Testis (tissue), 3 donors: ENCODE results near the gene CYP2C9. TPM values are rescaled to one million over a fixed set of nuclear protein-coding genes. Genes with fewer than 3 reads are reported as not detected.

ENCODE experiments used
- DNase-seq: peaks from one replicate; pipeline ENCODE4 v3.0.0-alpha.2; 2019
- H3K27ac ChIP-seq, 2 donors: fragments of 200-600 bp; sonication (generic); one replicate each; pipeline ENCODE4 v1.5.1; 2019
- H3K27me3 ChIP-seq: fragments of 200-600 bp; sonication (generic); one replicate; pipeline ENCODE4 v1.5.1; 2019
- H3K36me3 ChIP-seq: fragments of 200-600 bp; sonication (generic); one replicate; pipeline ENCODE4 v1.5.1; 2017; ENCODE audit warnings: low read depth; ENCODE audit errors: missing control alignments
- H3K4me1 ChIP-seq: fragments of 200-600 bp; sonication (generic); one replicate; pipeline ENCODE4 v1.5.1; 2019
- H3K4me3 ChIP-seq, 2 donors: fragments of 200-600 bp; sonication (generic); one replicate each; pipeline ENCODE4 v1.5.1; 2017 to 2019
- H3K9me3 ChIP-seq: fragments of 200-600 bp; sonication (generic); one replicate; pipeline ENCODE4 v1.5.1; 2017
- CTCF ChIP-seq, 3 experiments: fragments of 450-650 bp in 2 of 3; fragments of 200-600 bp in 1 of 3; sonication (generic) in 1 of 3; IDR thresholded peaks; one replicate each; pipeline ENCODE4 v1.5.1; 2016 to 2019; ENCODE audit warnings: antibody characterized with exemption in 3 of 3, mild to moderate bottlenecking in 2 of 3, moderate library complexity in 1 of 3
- POLR2A ChIP-seq: fragments of 450-650 bp; IDR thresholded peaks from one replicate; pipeline ENCODE4 v1.6.1; 2017; ENCODE audit warnings: antibody characterized with exemption, mild to moderate bottlenecking, moderate library complexity
- WGBS, 2 donors: methylation state at CpG; one replicate each; pipeline ENCODE4 v1.1.5; 2018; 5-methylcytosine and 5-hydroxymethylcytosine counted together
- intact Hi-C: fragments of 100-400 bp; cut with DNase I; formaldehyde crosslinking; loops from one replicate; pipeline ENCODE4 v1.15.1; 2023; ENCODE audit warnings: low total_unique reads
- polyA plus RNA-seq: library from polyadenylated mRNA; stranded (reverse); fragments of 350-450 nt; fragmentation: Illumina TruSeq; extraction: RNeasy Lipid Tissue Mini Kit (QIAGEN cat#74804); gene quantifications from one replicate; pipeline ENCODE4 v1.2.3, GENCODE V29; 2014; ENCODE audit warnings: low read depth, low replicate concordance; ENCODE audit not compliant: insufficient read depth
- total RNA-seq, 2 donors: library from RNA; depleted of rRNA; stranded (reverse); fragments of >200 nt; gene quantifications; one replicate each; pipeline ENCODE4 v1.2.3, GENCODE V29; 2016

CYP2C9 gene
- total and polyA plus RNA-seq, 3 donors from 2014 or later = not detected

GRCh38 chr10:94997741-94998174 lies 59.3 kb downstream of the CYP2C9 start:
- no peak for TF ChIP-seq POLR2A
- TF ChIP-seq CTCF (IDR thresholded peaks at IDR 0.05) = no peak

GRCh38 chr10:95026461-95026860 lies 88.0 kb downstream of the CYP2C9 start:
- no peak for TF ChIP-seq POLR2A
- no peak for TF ChIP-seq CTCF (IDR thresholded peaks at IDR 0.05)

More at GRCh38 chr10:94997741-94998174, 59.3 kb downstream of the CYP2C9 start:
- Histone ChIP-seq H3K36me3 (no peaks in the 10 kb centered on the region), H3K27me3 (no peaks in the 10 kb centered on the region), H3K27ac (no peak overlapping the region), H3K4me1 (no peaks in the 10 kb centered on the region), H3K4me3 (no peak overlapping the region), H3K9me3 (peaks cover 3% of the 10 kb centered on the region)
- 36 to 38% methylated on average over 6 of the region's 6 CpGs for WGBS, 2 donors
- DNase-seq = no peak
- intact Hi-C loops = no loop called here

GRCh38 chr10:95031656-95032055 lies 93.2 kb downstream of the CYP2C9 start:
- Histone ChIP-seq H3K27ac (no peak overlapping the region), H3K27me3 (no peaks in the 10 kb centered on the region), H3K4me3 (no peak overlapping the region), H3K9me3 (no peaks in the 10 kb centered on the region), H3K36me3 (no peaks in the 10 kb centered on the region), H3K4me1 (no peaks in the 10 kb centered on the region)
- TF ChIP-seq POLR2A = no peak
- TF ChIP-seq CTCF (IDR thresholded peaks at IDR 0.05) = no peak
- intact Hi-C loops = no loop called here
- no peak for DNase-seq

More at GRCh38 chr10:95026461-95026860, 88.0 kb downstream of the CYP2C9 start:
- no peak for DNase-seq
- Histone ChIP-seq H3K9me3 (no peaks in the 10 kb centered on the region), H3K4me1 (no peaks in the 10 kb centered on the region), H3K4me3 (no peak overlapping the region), H3K27me3 (no peaks in the 10 kb centered on the region), H3K27ac (no peak overlapping the region), H3K36me3 (no peaks in the 10 kb centered on the region)
- WGBS, 2 donors = 85% methylated on average over 2 of the region's 2 CpGs; no CpG with 5 or more reads in 1 of the 2 donors
- intact Hi-C loops = no loop called here

GRCh38 chr10:95034401-95034800 lies 95.9 kb downstream of the CYP2C9 start:
- Histone ChIP-seq H3K36me3 (no peaks in the 10 kb centered on the region), H3K27me3 (no peaks in the 10 kb centered on the region), H3K4me3 (no peak overlapping the region), H3K9me3 (no peaks in the 10 kb centered on the region), H3K27ac (no peak overlapping the region), H3K4me1 (no peaks in the 10 kb centered on the region)
- intact Hi-C loops = no loop called here
- no peak for TF ChIP-seq POLR2A
- TF ChIP-seq CTCF (IDR thresholded peaks at IDR 0.05) = no peak
- WGBS, 2 donors = 87 to 94% methylated on average over 4 of the region's 4 CpGs
- DNase-seq = no peak
